GM19397 (cell line): ENCODE measurements around the gene METTL25B.

ENCODE experiments used
- ATAC-seq: cut with Tn5 transposase; IDR thresholded peaks from one replicate; pipeline ENCODE4 v1.9.1; 2021; ENCODE audit warnings: mild to moderate bottlenecking, moderate library complexity; ENCODE audit not compliant: unreplicated experiment

Gene METTL25B

GRCh38 chr1:156727926-156728598 is at the start of gene METTL25B:
Gene METTL25B (plus strand): TSS chr1:156728469. CDS start chr1:156729105, 636 bp downstream.
- ATAC-seq = peak; percentile 54

- no peak for ATAC-seq
Observed at GRCh38 chr1:156680056-156680455, 48.2 kb upstream of the METTL25B start.

- ATAC-seq = no peak
Observed at GRCh38 chr1:156681196-156681960, 46.9 kb upstream of the METTL25B start.

GRCh38 chr1:156682166-156682890 is 45.9 kb upstream of the METTL25B start:
- no peak for ATAC-seq

- ATAC-seq = no peak
Observed at GRCh38 chr1:156684227-156684782, 44.0 kb upstream of the METTL25B start.

GRCh38 chr1:156689035-156689952 is 39.0 kb upstream of the METTL25B start:
- ATAC-seq = peak; percentile 58

- ATAC-seq = no peak
Observed at GRCh38 chr1:156689953-156690674, 38.2 kb upstream of the METTL25B start.

- ATAC-seq = no peak
Observed at GRCh38 chr1:156690675-156691036, 37.6 kb upstream of the METTL25B start.

GRCh38 chr1:156691191-156691590 is 37.1 kb upstream of the METTL25B start:
- ATAC-seq = no peak

- no peak for ATAC-seq
Observed at GRCh38 chr1:156691665-156692440, 36.4 kb upstream of the METTL25B start.

- no peak for ATAC-seq
Observed at GRCh38 chr1:156692441-156692924, 35.8 kb upstream of the METTL25B start.

GRCh38 chr1:156692925-156693847 is 35.1 kb upstream of the METTL25B start:
- ATAC-seq = no peak

- no peak for ATAC-seq
Observed at GRCh38 chr1:156693848-156694689, 34.2 kb upstream of the METTL25B start.

GRCh38 chr1:156694690-156694962 is 33.6 kb upstream of the METTL25B start:
- ATAC-seq = no peak

- no peak for ATAC-seq
Observed at GRCh38 chr1:156696755-156697154, 31.5 kb upstream of the METTL25B start.

- no peak for ATAC-seq
Observed at GRCh38 chr1:156697481-156697880, 30.8 kb upstream of the METTL25B start.

- no peak for ATAC-seq
Observed at GRCh38 chr1:156698995-156699394, 29.3 kb upstream of the METTL25B start.
